SK-N-SH (cell line): ENCODE data around the gene ZNF512B. TPM values are rescaled to one million over a fixed set of nuclear protein-coding genes. Genes with fewer than 3 reads are reported as not detected.

Source experiments
- CTCF ChIA-PET: fragments of 300-600, 350-600 bp; formaldehyde crosslinking; extraction: SDS; loops from one replicate; lab custom pipeline; 2021; lab: Yijun Ruan, JAX
- POLR2A ChIA-PET: fragments of 350-600 bp; sonication (Branson Sonifier 250); formaldehyde crosslinking; extraction: SDS; loops from one replicate; lab custom pipeline; 2020; ENCODE audit warnings: antibody characterized with exemption, inconsistent platforms; lab: Yijun Ruan, JAX
- DNase-seq: peaks from one replicate; pipeline ENCODE4 v3.0.0; 2012
- H2AFZ ChIP-seq: fragments of 200-600 bp; sonication (generic); 2 replicates; pipeline ENCODE4 v1.8.1; 2016; ENCODE audit warnings: antibody characterized with exemption, mild to moderate bottlenecking, low read depth
- H3F3A ChIP-seq: fragments of 200-600 bp; sonication (generic); replicated peaks from 2 replicates; pipeline ENCODE3; 2016; ENCODE audit warnings: antibody characterized with exemption, mild to moderate bottlenecking; ENCODE audit not compliant: insufficient read depth
- H3K27ac ChIP-seq, 2 experiments: fragments of 200-500 bp in 1 of 2; fragments of 200-600 bp in 1 of 2; sonication (Bioruptor generic) in 1 of 2; sonication (generic), shearing (Covaris generic) in 1 of 2; 2 replicates each; pipeline versions ENCODE4 v1.5.1 to v1.6.1; 2014 to 2016; ENCODE audit warnings: low read depth in 2 of 2, inconsistent platforms in 1 of 2, low read length in 1 of 2, mild to moderate bottlenecking in 1 of 2, mixed read lengths in 1 of 2
- H3K27me3 ChIP-seq: fragments of 200-600 bp; sonication (generic), shearing (Covaris generic); 2 replicates; pipeline ENCODE4 v1.6.1; 2016; ENCODE audit warnings: mixed run types; ENCODE audit not compliant: insufficient read depth
- H3K36me3 ChIP-seq, 2 experiments: fragments of 200-500 bp in 1 of 2; fragments of 200-600 bp in 1 of 2; sonication (Bioruptor generic) in 1 of 2; sonication (generic) in 1 of 2; replicated peaks in 1 of 2; 2 replicates each; pipeline versions ENCODE3 to v1.5.1; 2014 to 2016; ENCODE audit warnings: low read length in 1 of 2, mild to moderate bottlenecking in 1 of 2; ENCODE audit not compliant: insufficient read depth in 2 of 2, control insufficient read depth in 1 of 2
- H3K4me1 ChIP-seq, 2 experiments: fragments of 200-500 bp in 1 of 2; fragments of 200-600 bp in 1 of 2; sonication (Bioruptor generic) in 1 of 2; sonication (generic), shearing (Covaris generic) in 1 of 2; 2 replicates each; pipeline versions ENCODE4 v1.5.1 to v1.6.1; 2014 to 2016; ENCODE audit warnings: low read depth in 1 of 2, low read length in 1 of 2, mixed run types in 1 of 2; ENCODE audit not compliant: insufficient read depth in 2 of 2, control insufficient read depth in 1 of 2
- H3K4me2 ChIP-seq: fragments of 200-600 bp; sonication (generic), shearing (Covaris generic); 2 replicates; pipeline ENCODE4 v1.6.1; 2017; ENCODE audit warnings: mixed run types
- H3K4me3 ChIP-seq, 2 experiments: fragments of 200-500 bp in 1 of 2; fragments of 200-600 bp in 1 of 2; sonication (Bioruptor generic) in 1 of 2; sonication (generic), shearing (Covaris generic) in 1 of 2; 2 replicates each; pipeline versions ENCODE4 v1.5.1 to v1.8.1; 2014 to 2016; ENCODE audit warnings: low read depth in 2 of 2, inconsistent platforms in 1 of 2, low read length in 1 of 2, mild to moderate bottlenecking in 1 of 2, mixed read lengths in 1 of 2, moderate library complexity in 1 of 2
- H3K79me2 ChIP-seq: fragments of 200-600 bp; sonication (generic); 2 replicates; pipeline ENCODE4 v1.8.1; 2017; ENCODE audit warnings: mild to moderate bottlenecking; ENCODE audit not compliant: insufficient read depth
- H3K9ac ChIP-seq: fragments of 200-600 bp; sonication (generic); 2 replicates; pipeline ENCODE4 v1.6.1; 2017; ENCODE audit warnings: mixed run types
- H3K9me2 ChIP-seq: fragments of 200-600 bp; sonication (generic); 2 replicates; pipeline ENCODE4 v1.6.1; 2017; ENCODE audit warnings: mixed run types
- H3K9me3 ChIP-seq: fragments of 200-600 bp; sonication (generic); 2 replicates; pipeline ENCODE4 v1.6.1; 2017; ENCODE audit warnings: mixed run types, mild to moderate bottlenecking, moderate library complexity
- H4K20me1 ChIP-seq: fragments of 200-600 bp; sonication (generic); 2 replicates; pipeline ENCODE4 v1.6.1; 2017; ENCODE audit warnings: mild to moderate bottlenecking, mixed run types; ENCODE audit not compliant: insufficient read depth
- CTCF ChIP-seq: fragments of 200-600 bp; sonication (generic); IDR thresholded peaks from 2 replicates; pipeline ENCODE4 v1.6.1; 2017; ENCODE audit warnings: antibody characterized with exemption, mild to moderate bottlenecking, moderate library complexity
- EP300 ChIP-seq, 2 experiments: IDR thresholded peaks; 2 replicates each; pipeline versions ENCODE4 v1.4.0 to v1.6.1; 2012; ENCODE audit warnings: borderline replicate concordance in 1 of 2, low read depth in 1 of 2, low read length in 1 of 2
- EZH2phosphoT487 ChIP-seq: fragments of 200-600 bp; sonication (generic); IDR thresholded peaks from 2 replicates; pipeline ENCODE4 v1.6.1; 2017; ENCODE audit warnings: low read depth, mixed run types, mild to moderate bottlenecking, antibody characterized with exemption, moderate library complexity, borderline replicate concordance
- FOXJ3 ChIP-seq: sonication (generic); formaldehyde crosslinking; IDR thresholded peaks from 2 replicates; pipeline ENCODE4 v1.5.1; 2020; ENCODE audit warnings: mild to moderate bottlenecking, missing genetic modification reagents
- GABPA ChIP-seq: IDR thresholded peaks from 2 replicates; pipeline ENCODE4 v1.4.0; 2012; ENCODE audit warnings: low read depth, mild to moderate bottlenecking
- GATA2 ChIP-seq: sonication (generic); formaldehyde crosslinking; IDR thresholded peaks from 2 replicates; pipeline ENCODE4 v1.5.0; 2020; ENCODE audit warnings: mild to moderate bottlenecking, missing genetic modification reagents
- MAX ChIP-seq: IDR thresholded peaks from 2 replicates; pipeline ENCODE4 v1.4.0; 2012; ENCODE audit warnings: low read depth
- MEF2A ChIP-seq: IDR thresholded peaks from 2 replicates; pipeline ENCODE4 v1.4.0; 2012; ENCODE audit warnings: low read depth, borderline replicate concordance
- PBX3 ChIP-seq: IDR thresholded peaks from 2 replicates; pipeline ENCODE4; 2012
- POLR2AphosphoS5 ChIP-seq: IDR thresholded peaks from 2 replicates; pipeline ENCODE4 v1.6.1; 2012; ENCODE audit warnings: low read depth, low read length
- REST ChIP-seq: IDR thresholded peaks from 2 replicates; pipeline ENCODE4 v1.6.1; 2012; ENCODE audit warnings: mild to moderate bottlenecking, low read depth, low read length, moderate library complexity
- SIN3A ChIP-seq: IDR thresholded peaks from 2 replicates; pipeline ENCODE4 v1.6.1; 2012; ENCODE audit warnings: low read depth, mild to moderate bottlenecking, low read length, moderate library complexity, borderline replicate concordance
- TEAD4 ChIP-seq: IDR thresholded peaks from 2 replicates; pipeline ENCODE4 v1.4.0; 2012; ENCODE audit warnings: mild to moderate bottlenecking, borderline replicate concordance; ENCODE audit not compliant: insufficient read depth
- WGBS: methylation state at CpG from one replicate; pipeline ENCODE4 v1.1.6; 2017; ENCODE audit warnings: low lambda C conversion rate; 5-methylcytosine and 5-hydroxymethylcytosine counted together
- polyA plus RNA-seq, 3 experiments: library from polyadenylated mRNA; depleted of rRNA; stranded (reverse); fragments of >200 nt; gene quantifications; 2 replicates each; pipeline ENCODE4 v1.2.3, GENCODE V29; 2012

The ZNF512B gene
- polyA plus RNA-seq, 1 of the 3 experiments (the other 2 are of a cell fraction), result 11.8 TPM

GRCh38 chr20:63978319-63979228, 8.8 kb upstream of the ZNF512B start:
- H2AFZ ChIP-seq, result peak overlapping the region; percentile 74; the same call in 1 of the 2 replicates
- peaks cover 12 to 27% of the 10 kb centered on the region in 2 experiments for H3K4me1 ChIP-seq
- H3K4me3 ChIP-seq, result peak overlapping the region; percentile 65 to 77
- peaks cover 22% of the 10 kb centered on the region for H3K79me2 ChIP-seq
- H3F3A ChIP-seq, result peaks cover 11% of the 10 kb centered on the region
- peaks cover under 1 to 5% of the 10 kb centered on the region in 2 experiments for H3K36me3 ChIP-seq
- TF ChIP-seq EP300 (IDR thresholded peaks at IDR 0.05; ENCODE audit: borderline replicate concordance in 1 of 2, low read depth in 1 of 2, low read length in 1 of 2), result no peak
- peak; percentile 64 for TF ChIP-seq GABPA
- TF ChIP-seq CTCF, result no peak
- TF ChIP-seq MAX, result peak; percentile 49; the same call in 1 of the 2 replicates
- TF ChIP-seq EZH2phosphoT487, result no peak
- peak; percentile 29; the same call in 1 of the 2 replicates for TF ChIP-seq POLR2AphosphoS5
- TF ChIP-seq GATA2 (CRISPR knock-in tag), result no peak
- DNase-seq, result peak; percentile 79
- no peaks in the 10 kb centered on the region for H4K20me1 ChIP-seq
- no peaks in the 10 kb centered on the region for H3K9me2 ChIP-seq
- H3K9ac ChIP-seq, result no peak overlapping the region
- WGBS, result 16% methylated on average over 38 of the region's 52 CpGs
- H3K9me3 ChIP-seq, result no peaks in the 10 kb centered on the region
- peak overlapping the region; percentile 9 to 84; a peak in 3 of 4 replicates for H3K27ac ChIP-seq
- POLR2A ChIA-PET, result interaction anchor here (0.8 to 1.2 kb wide), 3 partner anchors 22 to 282 kb away, joined by 3 to 4 read pairs (median 3); partner anchors contain the start of genes TNFRSF6B and UCKL1
- no peaks in the 10 kb centered on the region for H3K27me3 ChIP-seq
- peak overlapping the region; percentile 89 for H3K4me2 ChIP-seq
- CTCF ChIA-PET, result interaction anchor here (0.8 to 3.9 kb wide), 13 partner anchors 10 to 441 kb away, joined by 3 to 41 read pairs (median 9); partner anchors contain the start of genes PTK6 and UCKL1

- DNase-seq, result no peak
- ChIA-PET CTCF (interaction anchor here (1.9 kb wide), 1 partner anchor 203 kb away, joined by 9 read pairs; no protein-coding TSS in a partner anchor), POLR2A (interaction anchor here (0.8 kb wide), 1 partner anchor 85 kb away, joined by 3 read pairs; no protein-coding TSS in a partner anchor)
- peak overlapping the region; percentile 89 for H3K4me2 ChIP-seq
- WGBS, result 80% methylated on average over 1 of the region's 16 CpGs
- H3K9me3 ChIP-seq, result no peaks in the 10 kb centered on the region
- peak overlapping the region in 1 of 2 experiments; percentile 9; a peak in 1 of 4 replicates for H3K27ac ChIP-seq
- H3K27me3 ChIP-seq, result no peaks in the 10 kb centered on the region
- H4K20me1 ChIP-seq, result no peaks in the 10 kb centered on the region
- H3K79me2 ChIP-seq, result peaks cover 17% of the 10 kb centered on the region
- no peaks in the 10 kb centered on the region for H3K36me3 ChIP-seq
- no peak overlapping the region for H2AFZ ChIP-seq
- no peak overlapping the region; a peak in 1 of 4 replicates for H3K4me3 ChIP-seq
- peaks cover 11% of the 10 kb centered on the region for H3F3A ChIP-seq
- no peaks in the 10 kb centered on the region for H3K9me2 ChIP-seq
- H3K9ac ChIP-seq, result no peak overlapping the region
- H3K4me1 ChIP-seq, result peaks cover 12 to 27% of the 10 kb centered on the region in 2 experiments
- TF ChIP-seq EZH2phosphoT487 (no peak), TEAD4 (no peak), CTCF (no peak), MEF2A (no peak), FOXJ3 (CRISPR knock-in tag) (no peak), REST (no peak), SIN3A (no peak), PBX3 (peak; percentile 66), GABPA (no peak)
Observed at GRCh38 chr20:63977739-63978276, 8.1 kb upstream of the ZNF512B start.
